HCT116 (cell line): ENCODE data around the gene FIBCD1.

Experiments used
- CEBPB ChIP-seq: IDR thresholded peaks from 2 replicates; pipeline ENCODE4 v1.6.1; 2012; ENCODE audit warnings: low read depth
- EZH2 ChIP-seq: fragments of 200-600 bp; sonication (generic); IDR thresholded peaks from 2 replicates; pipeline ENCODE4 v1.6.1; 2017; ENCODE audit warnings: antibody characterized with exemption, mixed run types
- POLR2A ChIP-seq: IDR thresholded peaks from 2 replicates; pipeline ENCODE4 v1.7.0; 2011; ENCODE audit warnings: borderline replicate concordance; ENCODE audit not compliant: insufficient read depth, insufficient read length; ENCODE audit errors: extremely low read depth
- POLR2AphosphoS5 ChIP-seq: IDR thresholded peaks from 2 replicates; pipeline ENCODE4 v1.6.1; 2011; ENCODE audit warnings: mild to moderate bottlenecking, low read depth, low read length, moderate library complexity
- SIN3A ChIP-seq: IDR thresholded peaks from 2 replicates; pipeline ENCODE4 v1.6.1; 2012; ENCODE audit warnings: low read depth
- SP1 ChIP-seq: IDR thresholded peaks from 2 replicates; pipeline ENCODE4 v1.6.1; 2012; ENCODE audit warnings: low read depth
- TF ChIP-seq, protein P1 (sequence below), 3 experiments: fragments of 200-600 bp in 1 of 3; sonication (generic) in 1 of 3; IDR thresholded peaks in 2 of 3; conservative IDR thresholded peaks in 1 of 3; 2 replicates each; pipeline ENCODE4 v1.5.1; 2012 to 2017; ENCODE audit warnings: low read depth in 2 of 3, low read length in 2 of 3, antibody characterized with exemption in 1 of 3, borderline replicate concordance in 1 of 3, control low read depth in 1 of 3, mild to moderate bottlenecking in 1 of 3, mixed read lengths in 1 of 3, mixed run types in 1 of 3, moderate library complexity in 1 of 3; ENCODE audit not compliant: insufficient read depth in 1 of 3

DNA sequence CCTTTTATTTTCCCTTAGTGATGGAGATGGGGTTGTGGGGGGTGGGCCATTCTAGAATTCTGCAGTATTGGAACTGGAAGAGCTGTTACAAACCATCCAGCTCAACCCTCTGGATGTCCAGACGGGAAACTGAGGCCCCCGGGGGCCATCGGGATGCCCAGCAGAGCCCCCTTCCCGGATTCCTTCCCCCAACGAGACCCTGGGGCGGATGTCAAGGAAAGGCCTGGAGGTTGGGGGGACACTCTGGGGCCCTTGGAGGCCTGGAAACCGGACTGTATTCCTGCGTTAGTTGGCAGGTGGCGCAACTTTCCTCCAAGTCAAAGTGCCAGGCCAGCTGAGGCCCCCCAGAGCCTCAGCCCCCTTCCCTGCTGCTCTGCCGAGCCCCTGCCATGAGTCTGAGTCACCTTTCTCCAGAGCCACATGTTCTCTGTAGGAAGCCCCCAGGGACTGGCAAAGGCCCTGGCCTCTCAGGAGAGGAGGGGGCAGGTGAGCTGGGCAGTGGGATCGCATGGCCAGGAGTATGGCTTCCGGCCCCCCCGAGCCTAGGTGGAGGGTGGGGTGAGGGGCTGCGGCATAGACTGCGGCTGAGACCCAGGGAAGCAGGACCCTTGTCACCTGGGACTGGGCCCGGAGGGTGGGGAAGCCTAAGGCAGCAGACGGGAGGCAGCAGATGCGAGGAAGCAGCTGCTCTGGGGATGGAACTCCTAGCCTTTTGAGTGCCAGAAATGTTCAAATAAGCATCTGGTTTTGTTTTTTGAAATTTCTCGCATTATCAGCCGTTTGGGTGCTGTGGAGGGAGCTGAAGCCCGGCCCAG is 17.8 kb upstream of the FIBCD1 start:
- no peak for TF ChIP-seq SP1
- TF ChIP-seq CEBPB: no peak
- TF ChIP-seq, protein P1, sequence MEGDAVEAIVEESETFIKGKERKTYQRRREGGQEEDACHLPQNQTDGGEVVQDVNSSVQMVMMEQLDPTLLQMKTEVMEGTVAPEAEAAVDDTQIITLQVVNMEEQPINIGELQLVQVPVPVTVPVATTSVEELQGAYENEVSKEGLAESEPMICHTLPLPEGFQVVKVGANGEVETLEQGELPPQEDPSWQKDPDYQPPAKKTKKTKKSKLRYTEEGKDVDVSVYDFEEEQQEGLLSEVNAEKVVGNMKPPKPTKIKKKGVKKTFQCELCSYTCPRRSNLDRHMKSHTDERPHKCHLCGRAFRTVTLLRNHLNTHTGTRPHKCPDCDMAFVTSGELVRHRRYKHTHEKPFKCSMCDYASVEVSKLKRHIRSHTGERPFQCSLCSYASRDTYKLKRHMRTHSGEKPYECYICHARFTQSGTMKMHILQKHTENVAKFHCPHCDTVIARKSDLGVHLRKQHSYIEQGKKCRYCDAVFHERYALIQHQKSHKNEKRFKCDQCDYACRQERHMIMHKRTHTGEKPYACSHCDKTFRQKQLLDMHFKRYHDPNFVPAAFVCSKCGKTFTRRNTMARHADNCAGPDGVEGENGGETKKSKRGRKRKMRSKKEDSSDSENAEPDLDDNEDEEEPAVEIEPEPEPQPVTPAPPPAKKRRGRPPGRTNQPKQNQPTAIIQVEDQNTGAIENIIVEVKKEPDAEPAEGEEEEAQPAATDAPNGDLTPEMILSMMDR (IDR thresholded peaks at IDR 0.05 in 2 of 3, conservative IDR thresholded peaks at IDR 0.05 in 1 of 3; ENCODE audit: borderline replicate concordance in 1 of 3, insufficient read depth in 1 of 3, low read depth in 2 of 3, low read length in 2 of 3): no peak
- no peak for TF ChIP-seq POLR2A
- TF ChIP-seq POLR2AphosphoS5: no peak
- no peak for TF ChIP-seq SIN3A
- no peak for TF ChIP-seq EZH2
